ENCODE results near the gene DLEC1. TPM values are rescaled to one million over a fixed set of nuclear protein-coding genes. Genes with fewer than 3 reads are reported as not detected.

Gene DLEC1
- total RNA-seq, 4 donors from 2014 or later, result 0.19 to 0.42 (median 0.37) TPM

DNA sequence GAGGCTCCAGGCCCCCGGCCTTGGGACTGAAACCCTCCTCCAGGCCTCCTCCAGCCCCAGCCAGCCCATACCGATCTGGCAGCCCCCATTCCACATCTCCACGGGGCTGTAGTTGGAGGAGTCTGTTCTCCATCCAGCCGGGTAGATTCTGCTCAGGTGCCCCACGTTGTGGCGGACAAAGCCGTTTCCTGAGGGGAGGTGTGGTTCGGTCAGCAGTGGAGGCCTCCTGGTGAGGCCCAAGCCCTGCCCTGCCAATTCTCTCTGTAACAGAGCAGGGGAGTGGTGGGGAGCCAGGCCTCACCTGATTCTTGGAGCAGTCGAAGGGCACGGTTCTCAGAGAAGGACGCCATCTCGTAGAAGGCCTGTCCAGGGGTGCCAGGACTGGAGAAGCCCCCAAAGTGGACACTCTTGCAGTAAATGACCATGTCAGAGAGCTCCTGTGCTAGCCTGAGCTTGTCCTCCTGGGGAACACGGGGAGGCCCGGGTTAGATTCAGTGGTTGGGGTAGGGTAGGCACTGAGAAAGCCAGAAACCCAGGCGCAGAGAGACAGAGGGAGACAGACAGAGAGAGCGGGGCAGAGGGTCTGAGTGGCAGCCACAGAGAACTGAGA lies 29.9 kb upstream of the DLEC1 start:
- TF ChIP-seq POLR2A (IDR thresholded peaks at IDR 0.05; ENCODE audit: low read depth), result no peak
- no peak for TF ChIP-seq EP300 (IDR thresholded peaks at IDR 0.05)
- TF ChIP-seq, protein P1, sequence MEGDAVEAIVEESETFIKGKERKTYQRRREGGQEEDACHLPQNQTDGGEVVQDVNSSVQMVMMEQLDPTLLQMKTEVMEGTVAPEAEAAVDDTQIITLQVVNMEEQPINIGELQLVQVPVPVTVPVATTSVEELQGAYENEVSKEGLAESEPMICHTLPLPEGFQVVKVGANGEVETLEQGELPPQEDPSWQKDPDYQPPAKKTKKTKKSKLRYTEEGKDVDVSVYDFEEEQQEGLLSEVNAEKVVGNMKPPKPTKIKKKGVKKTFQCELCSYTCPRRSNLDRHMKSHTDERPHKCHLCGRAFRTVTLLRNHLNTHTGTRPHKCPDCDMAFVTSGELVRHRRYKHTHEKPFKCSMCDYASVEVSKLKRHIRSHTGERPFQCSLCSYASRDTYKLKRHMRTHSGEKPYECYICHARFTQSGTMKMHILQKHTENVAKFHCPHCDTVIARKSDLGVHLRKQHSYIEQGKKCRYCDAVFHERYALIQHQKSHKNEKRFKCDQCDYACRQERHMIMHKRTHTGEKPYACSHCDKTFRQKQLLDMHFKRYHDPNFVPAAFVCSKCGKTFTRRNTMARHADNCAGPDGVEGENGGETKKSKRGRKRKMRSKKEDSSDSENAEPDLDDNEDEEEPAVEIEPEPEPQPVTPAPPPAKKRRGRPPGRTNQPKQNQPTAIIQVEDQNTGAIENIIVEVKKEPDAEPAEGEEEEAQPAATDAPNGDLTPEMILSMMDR (IDR thresholded peaks at IDR 0.05), result no peak
- TF ChIP-seq POLR2AphosphoS5 (IDR thresholded peaks at IDR 0.05), result no peak
- WGBS, result 84% methylated on average over 5 of the region's 16 CpGs
- Histone ChIP-seq H3K9me3 (no peaks in the 10 kb centered on the region), H3K27ac (replicated peaks in 1 of 4) (no peak overlapping the region), H3K36me3 (peaks cover 10 to 72% (median 51%) of the 10 kb centered on the region in 4 donors), H3K4me1 (peaks cover 0 to 9% (median 7%) of the 10 kb centered on the region in 4 donors), H3K4me3 (no peak overlapping the region), H3K27me3 (no peaks in the 10 kb centered on the region)
- no peak for DNase-seq (ENCODE audit: extremely low spot score)
- intact Hi-C loops (cut with DNase I), result no loop called here

DNA sequence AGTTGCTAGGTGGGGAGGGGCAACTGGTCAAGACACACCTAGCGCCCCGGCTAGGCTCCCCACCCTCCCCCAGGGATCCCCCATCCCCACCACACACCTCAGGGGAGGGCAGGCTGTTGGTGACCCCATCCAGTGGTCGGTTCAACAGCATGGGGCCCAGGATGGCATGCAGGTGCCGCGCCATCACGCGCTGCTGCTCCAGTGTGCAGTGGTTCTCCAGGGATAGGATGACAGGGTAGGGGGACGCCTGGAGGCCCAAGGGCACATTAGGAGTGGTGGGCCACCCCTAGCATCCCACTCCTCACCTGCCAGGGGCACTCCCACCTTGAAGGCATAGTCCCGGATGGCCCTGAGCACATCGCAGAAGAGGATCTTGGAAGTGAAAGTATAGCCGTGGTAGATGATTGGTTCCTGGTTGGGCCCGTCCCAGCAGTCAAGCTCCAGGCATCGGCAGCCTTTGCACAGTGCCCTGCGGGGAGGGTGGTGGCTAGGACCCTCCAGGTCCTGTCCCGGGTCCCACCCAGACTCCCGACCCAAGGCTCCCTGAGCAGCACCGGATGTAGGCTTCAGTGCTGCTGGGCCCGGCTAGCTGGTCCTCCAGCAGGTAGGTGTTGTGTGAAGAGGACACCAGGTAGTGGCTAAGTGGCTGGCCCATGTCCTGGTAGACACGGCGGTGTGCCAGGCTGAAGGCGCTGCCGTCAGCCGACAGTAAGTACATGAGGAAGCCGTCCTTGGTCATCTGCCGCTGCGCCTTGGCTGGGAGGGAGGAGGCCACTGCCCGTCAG lies 29.0 kb upstream of the DLEC1 start:
- Histone ChIP-seq H3K27ac (replicated peaks in 1 of 4) (no peak overlapping the region), H3K36me3 (peaks cover 12 to 82% (median 57%) of the 10 kb centered on the region in 4 donors), H3K4me1 (peaks cover 0 to 7% (median 0%) of the 10 kb centered on the region in 4 donors), H3K4me3 (no peak overlapping the region), H3K9me3 (no peaks in the 10 kb centered on the region), H3K27me3 (no peaks in the 10 kb centered on the region)
- TF ChIP-seq POLR2A (IDR thresholded peaks at IDR 0.05; ENCODE audit: low read depth), result no peak
- no peak for TF ChIP-seq POLR2AphosphoS5 (IDR thresholded peaks at IDR 0.05)
- TF ChIP-seq, protein P1 (IDR thresholded peaks at IDR 0.05), result no peak
- no peak for TF ChIP-seq EP300 (IDR thresholded peaks at IDR 0.05)
- WGBS, result 91% methylated on average over 16 of the region's 27 CpGs
- intact Hi-C loops (cut with DNase I), result no loop called here
- no peak for DNase-seq (ENCODE audit: extremely low spot score)

DNA sequence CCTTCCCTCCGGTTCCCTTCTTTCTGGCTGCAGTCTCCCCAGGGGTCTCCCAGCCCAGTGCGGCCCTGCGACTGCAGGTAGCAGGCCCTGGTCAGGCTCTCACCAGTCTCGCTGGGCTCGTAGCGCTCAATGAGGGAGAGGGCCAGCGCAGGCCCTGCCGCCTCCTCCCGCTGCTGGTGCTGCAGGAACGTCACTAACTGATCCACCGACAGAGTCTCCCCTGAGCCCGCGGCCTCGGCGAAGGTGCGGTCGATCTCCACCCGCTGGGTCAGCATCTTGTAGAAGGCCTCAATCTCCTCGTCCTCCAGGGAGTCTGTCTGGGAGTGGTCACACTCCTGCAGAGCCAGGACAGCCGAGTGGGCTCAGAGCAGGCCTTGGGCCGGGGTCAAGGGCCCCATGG lies 27.9 kb upstream of the DLEC1 start:
- peaks cover 0 to 4% (median 1%) of the 10 kb centered on the region in 4 donors for H3K9me3 ChIP-seq
- H3K4me3 ChIP-seq, result no peak overlapping the region
- DNase-seq (ENCODE audit: extremely low spot score), result no peak
- H3K36me3 ChIP-seq, result peaks cover 23 to 83% (median 64%) of the 10 kb centered on the region in 4 donors
- no peak overlapping the region for H3K27ac ChIP-seq (replicated peaks in 1 of 4)
- H3K4me1 ChIP-seq, result no peaks in the 10 kb centered on the region
- intact Hi-C loops (cut with DNase I), result no loop called here
- TF ChIP-seq POLR2AphosphoS5 (IDR thresholded peaks at IDR 0.05) (no peak), POLR2A (IDR thresholded peaks at IDR 0.05; ENCODE audit: low read depth) (no peak), EP300 (IDR thresholded peaks at IDR 0.05) (no peak)
- TF ChIP-seq, protein P1 (IDR thresholded peaks at IDR 0.05), result no peak
- no peaks in the 10 kb centered on the region for H3K27me3 ChIP-seq
- 89% methylated on average over 17 of the region's 21 CpGs for WGBS

DNA sequence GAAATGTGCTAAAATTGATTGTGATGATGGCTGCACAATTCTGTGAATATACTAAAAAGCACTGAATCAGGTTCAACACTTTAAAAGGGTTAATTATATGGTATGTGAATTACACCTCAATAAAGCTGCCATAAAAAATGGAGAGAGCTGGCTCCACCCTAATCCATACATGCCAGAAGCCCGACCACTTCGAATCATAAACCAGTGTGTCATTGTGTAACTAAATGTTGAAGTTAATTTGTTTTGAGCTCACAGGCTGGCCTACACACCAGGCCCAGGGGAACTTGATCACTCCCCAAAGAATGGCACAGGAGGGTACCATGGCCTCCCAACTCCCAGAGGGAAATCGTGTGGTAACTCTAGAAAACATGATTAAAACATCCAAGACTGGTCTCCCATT lies 23.5 kb upstream of the DLEC1 start:
- TF ChIP-seq POLR2AphosphoS5 (IDR thresholded peaks at IDR 0.05) (no peak), EP300 (IDR thresholded peaks at IDR 0.05) (no peak), POLR2A (IDR thresholded peaks at IDR 0.05; ENCODE audit: low read depth) (no peak)
- TF ChIP-seq, protein P1 (IDR thresholded peaks at IDR 0.05), result no peak
- 85% methylated on average over 3 of the region's 3 CpGs for WGBS
- H3K36me3 ChIP-seq, result peaks cover 31 to 84% (median 66%) of the 10 kb centered on the region in 4 donors

More for the DNA sequence above, 23.5 kb upstream of the DLEC1 start:
- peaks cover 0 to 9% (median 3%) of the 10 kb centered on the region in 4 donors for H3K9me3 ChIP-seq
- H3K4me3 ChIP-seq, result no peak overlapping the region
- no peaks in the 10 kb centered on the region for H3K27me3 ChIP-seq
- H3K27ac ChIP-seq (replicated peaks in 1 of 4), result no peak overlapping the region
- DNase-seq (ENCODE audit: extremely low spot score), result no peak
- intact Hi-C loops (cut with DNase I), result no loop called here
- H3K4me1 ChIP-seq, result no peaks in the 10 kb centered on the region

Data from esophagus muscularis mucosa (tissue), 4 donors.